Measurements from ENCODE around the gene CDHR2. TPM values are rescaled to one million over a fixed set of nuclear protein-coding genes. Genes with fewer than 3 reads are reported as not detected.
"Not testable (repeated sequence)": the region's sequence is repeated elsewhere in the genome, so short reads cannot be mapped to it uniquely, and the experiment has no call there.

Gene CDHR2
- total and polyA plus RNA-seq, 4 experiments from 2014 or later, result 2.9 TPM; not detected in 2

GRCh38 chr5:176581361-176581760 is 32.2 kb downstream of the CDHR2 start:
- Histone ChIP-seq H3K36me3 (ENCODE audit: insufficient read depth, low read length) (no peaks in the 10 kb centered on the region), H3K4me3 (ENCODE audit: low read length in 2 of 2) (no peak overlapping the region), H3K27ac (ENCODE audit: low read depth, low read length) (no peak overlapping the region), H3K4me1 (ENCODE audit: insufficient read depth, low read length) (no peaks in the 10 kb centered on the region), H3K27me3 (ENCODE audit: insufficient read depth, low read length) (no peaks in the 10 kb centered on the region), H3K9me3 (ENCODE audit: control insufficient read depth in 1 of 2, low read length in 2 of 2) (peaks cover 0 to 7% of the 10 kb centered on the region in 2 donors)
- intact Hi-C loops (cut with micrococcal nuclease), result no loop called here
- Mint-ChIP-seq H3K27me3 (peaks cover 0 to 4% of the 10 kb centered on the region in 2 donors), H3K9me3 (peaks cover 0 to 15% (median 5%) of the 10 kb centered on the region in 8 donors), H3K4me3 (no peak overlapping the region), H3K36me3 (no peaks in the 10 kb centered on the region), H3K27ac (no peak overlapping the region), H3K4me1 (peaks cover 0 to 4% (median 2%) of the 10 kb centered on the region in 4 donors)
- no peak for DNase-seq
- CTCF ChIA-PET (ENCODE audit: partially characterized antibody), result interaction anchor here (1.0 kb wide), 1 partner anchor 8 kb away, joined by 5 read pairs; no protein-coding TSS in a partner anchor
- POLR2A ChIA-PET (ENCODE audit: partially characterized antibody), result no interaction called here

GRCh38 chr5:176583076-176583475 is 33.9 kb downstream of the CDHR2 start:
- peaks cover 0 to 15% (median 5%) of the 10 kb centered on the region in 8 donors for H3K9me3 Mint-ChIP-seq
- H3K27me3 Mint-ChIP-seq, result peaks cover 0 to 4% of the 10 kb centered on the region in 2 donors
- Histone ChIP-seq H3K4me3 (ENCODE audit: low read length in 2 of 2) (no peak overlapping the region), H3K36me3 (ENCODE audit: insufficient read depth, low read length) (no peaks in the 10 kb centered on the region), H3K4me1 (ENCODE audit: insufficient read depth, low read length) (no peaks in the 10 kb centered on the region), H3K9me3 (ENCODE audit: control insufficient read depth in 1 of 2, low read length in 2 of 2) (peaks cover 0 to 7% of the 10 kb centered on the region in 2 donors), H3K27ac (ENCODE audit: low read depth, low read length) (no peak overlapping the region), H3K27me3 (ENCODE audit: insufficient read depth, low read length) (no peaks in the 10 kb centered on the region)
- no peaks in the 10 kb centered on the region for H3K36me3 Mint-ChIP-seq
- POLR2A ChIA-PET (ENCODE audit: partially characterized antibody), result no interaction called here
- intact Hi-C loops (cut with micrococcal nuclease), result no loop called here
- H3K27ac Mint-ChIP-seq, result peak overlapping the region in 1 of 7 donors; percentile 10
- H3K4me3 Mint-ChIP-seq, result no peak overlapping the region
- CTCF ChIA-PET (ENCODE audit: partially characterized antibody), result interaction anchor here (0.7 kb wide), 1 partner anchor 10 kb away, joined by 3 read pairs; no protein-coding TSS in a partner anchor
- DNase-seq, result no peak
- H3K4me1 Mint-ChIP-seq, result peaks cover 0 to 4% (median 3%) of the 10 kb centered on the region in 4 donors

GRCh38 chr5:176587398-176587797 is 38.3 kb downstream of the CDHR2 start:
- Histone ChIP-seq H3K27me3 (ENCODE audit: insufficient read depth, low read length) (no peaks in the 10 kb centered on the region), H3K36me3 (ENCODE audit: insufficient read depth, low read length) (no peaks in the 10 kb centered on the region), H3K9me3 (ENCODE audit: control insufficient read depth in 1 of 2, low read length in 2 of 2) (peaks cover 0 to 7% of the 10 kb centered on the region in 2 donors), H3K4me1 (ENCODE audit: insufficient read depth, low read length) (no peaks in the 10 kb centered on the region), H3K4me3 (ENCODE audit: low read length in 2 of 2) (no peak overlapping the region), H3K27ac (ENCODE audit: low read depth, low read length) (no peak overlapping the region)
- H3K27me3 Mint-ChIP-seq, result peaks cover 0 to 4% of the 10 kb centered on the region in 2 donors
- CTCF ChIA-PET (ENCODE audit: partially characterized antibody), result interaction anchor here (0.9 to 1.6 kb wide), 3 partner anchors 13 to 170 kb away, joined by 3 to 5 read pairs (median 3); no protein-coding TSS in a partner anchor
- peaks cover 0 to 15% (median 5%) of the 10 kb centered on the region in 8 donors for H3K9me3 Mint-ChIP-seq
- no peak for DNase-seq
- no peak overlapping the region for H3K27ac Mint-ChIP-seq
- H3K36me3 Mint-ChIP-seq, result no peaks in the 10 kb centered on the region
- POLR2A ChIA-PET (ENCODE audit: partially characterized antibody), result no interaction called here
- intact Hi-C loops (cut with micrococcal nuclease), result no loop called here
- no peak overlapping the region for H3K4me3 Mint-ChIP-seq
- H3K4me1 Mint-ChIP-seq, result peaks cover 0 to 3% (median 0%) of the 10 kb centered on the region in 4 donors

GRCh38 chr5:176588297-176588696 is 39.2 kb downstream of the CDHR2 start:
- H3K36me3 ChIP-seq (ENCODE audit: insufficient read depth, low read length), result no peaks in the 10 kb centered on the region
- H3K4me1 ChIP-seq (ENCODE audit: insufficient read depth, low read length), result no peaks in the 10 kb centered on the region
- H3K4me1 Mint-ChIP-seq, result peaks cover 0 to 3% (median 0%) of the 10 kb centered on the region in 4 donors
- ChIA-PET POLR2A (ENCODE audit: partially characterized antibody) (no interaction called here), CTCF (ENCODE audit: partially characterized antibody) (no interaction called here)
- H3K9me3 ChIP-seq (ENCODE audit: control insufficient read depth in 1 of 2, low read length in 2 of 2), result peaks cover 0 to 7% of the 10 kb centered on the region in 2 donors
- intact Hi-C loops (cut with micrococcal nuclease), result no loop called here
- peaks cover 0 to 13% (median 5%) of the 10 kb centered on the region in 8 donors for H3K9me3 Mint-ChIP-seq
- no peak overlapping the region for H3K4me3 Mint-ChIP-seq
- DNase-seq, result no peak
- no peak overlapping the region for H3K4me3 ChIP-seq (ENCODE audit: low read length in 2 of 2)
- H3K27me3 ChIP-seq (ENCODE audit: insufficient read depth, low read length), result no peaks in the 10 kb centered on the region
- H3K36me3 Mint-ChIP-seq, result no peaks in the 10 kb centered on the region
- no peak overlapping the region for H3K27ac ChIP-seq (ENCODE audit: low read depth, low read length)
- H3K27me3 Mint-ChIP-seq, result peaks cover 0 to 2% of the 10 kb centered on the region in 2 donors
- H3K27ac Mint-ChIP-seq, result no peak overlapping the region

- POLR2A ChIA-PET (ENCODE audit: partially characterized antibody), result no interaction called here
- H3K9me3 Mint-ChIP-seq, result peaks cover 0 to 10% (median 5%) of the 10 kb centered on the region in 8 donors
- no peaks in the 10 kb centered on the region for H3K4me1 ChIP-seq (ENCODE audit: insufficient read depth, low read length)
These were observed 40.1 kb downstream of the CDHR2 start for GRCh38 chr5:176589039-176589769.

GRCh38 chr5:176590035-176590717 is 41.0 kb downstream of the CDHR2 start:
- H3K36me3 Mint-ChIP-seq, result no peaks in the 10 kb centered on the region
- Histone ChIP-seq H3K36me3 (ENCODE audit: insufficient read depth, low read length) (no peaks in the 10 kb centered on the region), H3K27me3 (ENCODE audit: insufficient read depth, low read length) (no peaks in the 10 kb centered on the region), H3K4me1 (ENCODE audit: insufficient read depth, low read length) (no peaks in the 10 kb centered on the region), H3K9me3 (ENCODE audit: control insufficient read depth in 1 of 2, low read length in 2 of 2) (peaks cover 0 to 3% of the 10 kb centered on the region in 2 donors), H3K4me3 (ENCODE audit: low read length in 2 of 2) (no peak overlapping the region), H3K27ac (ENCODE audit: low read depth, low read length) (no peak overlapping the region)
- DNase-seq, result no peak
- ChIA-PET CTCF (ENCODE audit: partially characterized antibody) (interaction anchor here (1.3 to 1.7 kb wide), 2 partner anchors 12 to 17 kb away, joined by 3 to 6 read pairs; no protein-coding TSS in a partner anchor), POLR2A (ENCODE audit: partially characterized antibody) (no interaction called here)
- H3K27ac Mint-ChIP-seq, result no peak overlapping the region
- peaks cover 0 to 3% (median 0%) of the 10 kb centered on the region in 4 donors for H3K4me1 Mint-ChIP-seq
- H3K4me3 Mint-ChIP-seq, result no peak overlapping the region
- peaks cover 0 to 7% (median 4%) of the 10 kb centered on the region in 8 donors for H3K9me3 Mint-ChIP-seq
- peaks cover 0 to 1% of the 10 kb centered on the region in 2 donors for H3K27me3 Mint-ChIP-seq
- intact Hi-C loops (cut with micrococcal nuclease), result no loop called here

More at GRCh38 chr5:176589039-176589769, 40.1 kb downstream of the CDHR2 start:
- H3K27ac ChIP-seq (ENCODE audit: low read depth, low read length), result no peak overlapping the region
- no peaks in the 10 kb centered on the region for H3K36me3 ChIP-seq (ENCODE audit: insufficient read depth, low read length)
- intact Hi-C loops (cut with micrococcal nuclease), result no loop called here
- no peak for DNase-seq
- peaks cover 0 to 2% of the 10 kb centered on the region in 2 donors for H3K27me3 Mint-ChIP-seq
- no peak overlapping the region for H3K27ac Mint-ChIP-seq
- no peak overlapping the region for H3K4me3 ChIP-seq (ENCODE audit: low read length in 2 of 2)
- no peaks in the 10 kb centered on the region for H3K27me3 ChIP-seq (ENCODE audit: insufficient read depth, low read length)
- H3K36me3 Mint-ChIP-seq, result no peaks in the 10 kb centered on the region
- H3K4me1 Mint-ChIP-seq, result peaks cover 0 to 3% (median 0%) of the 10 kb centered on the region in 4 donors
- peaks cover 0 to 7% of the 10 kb centered on the region in 2 donors for H3K9me3 ChIP-seq (ENCODE audit: control insufficient read depth in 1 of 2, low read length in 2 of 2)
- CTCF ChIA-PET (ENCODE audit: partially characterized antibody), result no interaction called here
- no peak overlapping the region for H3K4me3 Mint-ChIP-seq

- H3K27me3 ChIP-seq (ENCODE audit: insufficient read depth, low read length); POLR2A ChIA-PET (ENCODE audit: partially characterized antibody); H3K36me3 ChIP-seq (ENCODE audit: insufficient read depth, low read length); H3K4me3 ChIP-seq (ENCODE audit: low read length in 2 of 2); H3K4me1 ChIP-seq (ENCODE audit: insufficient read depth, low read length); H3K27me3 Mint-ChIP-seq; DNase-seq; H3K4me3 Mint-ChIP-seq; H3K27ac ChIP-seq (ENCODE audit: low read depth, low read length); H3K36me3 Mint-ChIP-seq; H3K27ac Mint-ChIP-seq; H3K9me3 Mint-ChIP-seq; H3K9me3 ChIP-seq (ENCODE audit: control insufficient read depth in 1 of 2, low read length in 2 of 2); H3K4me1 Mint-ChIP-seq; CTCF ChIA-PET (ENCODE audit: partially characterized antibody); intact Hi-C loops (cut with micrococcal nuclease): not testable (repeated sequence)
These were observed 42.5 kb downstream of the CDHR2 start for GRCh38 chr5:176591667-176592066.

Measured in CD4-positive, alpha-beta memory T cell (primary cell).